Stimulated activated CD8-positive, alpha-beta memory T cell treated with anti-CD3 and anti-CD28 coated beads, Interleukin-15, amount 100 ng/mL, for 4 hours (primary cell): Measurements from ENCODE around the gene CLEC6A.
A peak's percentile ranks its signal among the peaks of the same experiment; 100 is the strongest.
"Not testable (repeated sequence)": the region's sequence is repeated elsewhere in the genome, so short reads cannot be mapped to it uniquely, and the experiment has no call there.

Experiments used
- DNase-seq, 2 donors: peaks; one replicate each; pipeline ENCODE4 v3.0.0-alpha.2; 2020; ENCODE audit warnings: low read depth in 2 of 2

Gene CLEC6A

DNA sequence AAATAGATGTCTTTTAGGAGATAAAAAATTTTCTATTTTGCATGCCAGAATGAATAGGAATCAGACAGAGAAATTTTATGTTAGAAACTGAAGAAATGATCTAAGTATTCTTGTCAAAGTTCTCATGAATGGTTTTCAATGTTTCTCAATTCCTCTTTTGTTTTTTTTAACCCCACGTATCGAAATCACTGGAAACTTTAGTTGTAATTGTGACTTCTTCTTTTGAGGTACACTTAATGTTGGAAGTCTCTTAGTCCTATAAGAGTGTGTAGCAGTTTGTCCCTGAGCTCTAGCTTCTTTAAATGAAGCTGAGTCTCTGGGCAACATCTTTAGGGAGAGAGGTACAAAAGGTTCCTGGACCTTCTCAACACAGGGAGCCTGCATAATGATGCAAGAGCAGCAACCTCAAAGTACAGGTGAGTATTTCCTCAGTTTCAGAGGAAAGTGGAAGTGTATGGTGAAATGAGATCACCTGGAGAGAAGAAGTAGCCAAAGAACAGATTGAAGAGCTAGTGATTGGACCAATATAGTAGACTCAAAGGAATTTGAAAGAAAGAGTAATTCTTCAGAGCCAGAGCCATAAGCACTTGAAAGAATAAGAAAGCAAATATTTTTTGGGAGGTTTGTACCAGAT, at the start of gene CLEC6A:
CLEC6A (plus strand) TSS at position 236 of the 634 bp plus-strand sequence; CDS start at position 386, 150 bp downstream.
- no peak for DNase-seq

DNA sequence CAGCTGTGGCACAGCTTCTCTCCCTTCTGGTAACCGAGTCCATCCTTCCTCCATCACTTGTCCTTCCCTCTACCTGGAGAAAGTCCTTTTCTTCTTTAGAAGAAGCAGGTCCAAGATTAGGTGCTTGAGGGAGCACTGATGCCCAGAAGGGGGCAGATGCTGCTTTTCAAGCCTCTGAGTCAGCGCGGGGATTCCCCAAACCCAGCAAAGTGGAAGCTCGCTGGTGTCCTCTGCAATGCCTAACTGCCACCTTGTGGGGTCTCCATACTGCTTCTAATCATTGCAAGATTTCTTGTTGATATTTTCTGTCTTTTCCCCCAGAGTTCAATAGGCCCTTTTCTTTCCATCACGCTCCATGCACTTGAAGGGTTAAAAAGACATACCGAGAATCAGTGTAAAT, 36.2 kb upstream of the CLEC6A start:
- peak in 1 of 2 donors; percentile 9 for DNase-seq

- DNase-seq: no peak
These were observed 35.3 kb upstream of the CLEC6A start for GRCh38 chr12:8420506-8420905.

DNA sequence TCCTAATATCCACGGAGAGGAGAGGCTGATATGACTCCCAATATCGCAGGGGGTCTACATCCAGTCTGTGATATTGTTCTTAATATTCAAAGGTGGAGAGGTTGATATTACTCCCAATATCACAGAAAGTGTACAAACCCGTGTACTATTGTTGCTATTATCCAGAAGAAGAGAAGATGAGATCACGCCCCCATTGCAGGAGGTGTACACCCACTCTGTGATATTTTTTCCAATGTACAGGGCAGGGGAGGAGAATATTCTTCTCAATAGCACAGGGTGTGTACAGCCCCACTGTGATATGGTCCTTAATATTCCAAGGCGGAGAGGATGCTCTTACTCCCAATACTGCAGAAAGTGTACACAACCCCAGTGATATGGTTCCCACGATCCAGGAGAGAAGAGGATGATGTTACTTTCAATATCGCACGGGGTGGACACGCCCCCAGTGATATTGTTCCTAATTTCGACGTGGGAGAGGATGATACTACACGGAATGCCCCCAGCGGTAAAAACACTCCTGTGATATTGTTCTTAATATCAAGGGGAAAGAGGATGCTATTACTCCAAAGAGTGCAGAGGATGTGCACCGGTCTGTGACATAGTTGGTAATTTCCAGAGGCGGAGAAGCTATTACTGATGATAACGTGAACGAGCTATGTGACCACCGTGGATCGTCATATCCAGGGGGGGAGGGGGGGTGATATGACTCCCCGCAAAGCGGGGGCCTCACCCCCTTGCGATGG, 11.1 kb upstream of the CLEC6A start:
- not testable (repeated sequence) for DNase-seq

DNA sequence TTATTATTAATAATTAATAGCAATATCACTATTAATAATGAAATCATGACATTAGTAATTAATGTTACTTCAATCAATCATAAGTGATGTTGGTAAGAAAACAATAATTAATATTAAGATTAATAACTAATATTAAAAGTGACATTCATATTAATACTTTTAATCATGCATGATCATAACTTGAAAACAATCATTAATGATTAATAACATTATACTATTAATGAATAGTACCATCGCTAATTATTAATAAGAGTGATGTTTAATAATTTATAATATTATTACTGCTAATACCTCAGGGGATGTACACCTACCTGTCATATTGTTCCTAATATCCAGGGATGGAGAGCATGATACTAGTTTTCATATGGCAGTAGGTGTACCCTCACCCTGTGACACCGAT, 10.0 kb upstream of the CLEC6A start:
- DNase-seq: no peak

- DNase-seq: no peak
These were observed 8.9 kb upstream of the CLEC6A start for GRCh38 chr12:8446642-8447547.

- DNase-seq: no peak
These were observed 6.4 kb upstream of the CLEC6A start for GRCh38 chr12:8449355-8449859.

DNA sequence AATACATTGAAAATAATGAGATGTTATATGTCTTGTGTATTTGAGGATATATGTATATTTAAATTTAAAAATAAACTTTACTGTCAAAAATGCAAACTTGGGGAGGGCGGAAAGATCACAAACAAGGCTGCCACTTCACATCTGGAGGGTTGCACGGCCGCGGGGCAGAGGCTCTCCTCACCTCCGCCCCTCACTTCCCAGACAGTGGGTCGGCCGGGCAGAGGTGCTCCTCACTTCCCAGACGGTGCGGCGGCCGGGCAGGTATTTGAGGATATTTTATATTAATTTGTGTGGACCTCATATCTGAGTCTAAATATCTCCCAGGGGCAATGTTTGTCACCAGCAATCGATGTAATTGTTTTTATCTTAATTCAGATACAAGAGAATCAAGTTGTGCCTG, 3.7 kb upstream of the CLEC6A start:
- DNase-seq: no peak

DNA sequence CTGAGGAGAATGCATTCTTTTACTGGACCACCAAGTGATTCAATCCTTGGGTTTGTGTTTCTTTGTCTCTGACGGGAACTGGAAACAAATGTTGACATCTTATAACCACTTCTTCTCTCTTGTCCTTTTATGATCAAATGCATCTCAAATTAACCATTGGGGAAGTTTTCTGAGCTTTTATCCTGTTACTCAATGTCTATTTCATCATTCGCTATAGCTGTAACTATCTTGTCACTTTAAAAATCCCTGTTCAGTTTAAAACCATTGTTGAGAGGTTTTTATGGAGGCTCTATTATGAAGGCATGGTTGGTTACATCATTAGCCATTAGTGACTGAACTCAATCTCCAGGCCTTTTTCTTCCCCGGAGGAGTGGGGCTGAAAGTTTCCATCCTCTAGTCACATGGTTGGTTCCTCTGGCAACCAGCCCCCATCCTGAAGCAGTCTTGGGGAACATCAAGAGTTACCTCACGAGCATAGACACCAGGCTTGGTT, 2.7 kb upstream of the CLEC6A start:
- no peak for DNase-seq

DNA sequence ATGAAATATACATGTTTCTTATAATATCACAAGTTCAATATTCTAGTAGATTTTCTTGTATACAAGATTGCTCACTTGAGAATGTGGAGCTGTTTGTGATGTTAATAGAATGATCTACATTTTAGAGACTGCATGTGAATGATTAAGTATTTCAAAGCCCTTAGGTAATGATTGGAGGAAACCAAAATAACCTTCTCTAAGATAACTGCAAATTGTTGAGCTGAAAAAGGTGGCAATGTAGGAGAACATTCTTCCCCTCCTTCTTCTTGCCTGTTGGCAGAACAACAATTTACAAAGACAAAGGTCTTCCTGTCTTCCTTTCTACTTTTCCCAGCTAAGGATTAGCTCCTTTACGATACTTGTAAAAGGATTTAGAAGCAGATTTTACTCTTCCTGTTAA, 2.0 kb upstream of the CLEC6A start:
- DNase-seq: no peak

GRCh38 chr12:8455271-8455670, 491 bp upstream of the CLEC6A start:
- no peak for DNase-seq

GRCh38 chr12:8461426-8461825, 5.7 kb downstream of the CLEC6A start:
- DNase-seq: no peak

DNA sequence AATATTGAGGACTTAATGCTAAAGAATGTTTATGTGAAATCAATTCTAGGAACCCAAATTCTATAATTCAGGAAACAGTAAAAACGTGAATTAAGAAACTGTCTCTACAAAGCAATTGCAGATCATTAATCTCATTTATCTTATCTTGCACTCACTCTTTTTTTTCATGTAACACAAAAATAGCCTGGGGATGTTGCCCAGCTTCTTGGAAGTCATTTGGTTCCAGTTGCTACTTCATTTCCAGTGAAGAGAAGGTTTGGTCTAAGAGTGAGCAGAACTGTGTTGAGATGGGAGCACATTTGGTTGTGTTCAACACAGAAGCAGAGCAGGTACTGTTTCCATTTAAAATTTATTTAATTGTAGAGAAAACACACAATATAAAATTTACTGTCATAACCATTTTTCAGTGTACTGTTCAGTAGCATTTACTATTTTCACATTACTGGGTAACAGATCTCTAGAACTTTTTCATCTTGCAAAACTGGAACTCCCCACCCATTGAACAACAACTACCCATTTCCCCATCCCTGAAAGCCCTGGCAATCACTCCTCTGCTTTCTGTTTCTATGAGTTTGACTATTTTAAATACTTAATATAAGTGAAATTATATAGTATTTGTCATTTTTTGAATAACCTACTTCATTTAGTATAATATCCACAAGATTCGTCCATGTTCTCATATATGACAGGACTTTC, 9.7 kb downstream of the CLEC6A start:
- no peak for DNase-seq

DNA sequence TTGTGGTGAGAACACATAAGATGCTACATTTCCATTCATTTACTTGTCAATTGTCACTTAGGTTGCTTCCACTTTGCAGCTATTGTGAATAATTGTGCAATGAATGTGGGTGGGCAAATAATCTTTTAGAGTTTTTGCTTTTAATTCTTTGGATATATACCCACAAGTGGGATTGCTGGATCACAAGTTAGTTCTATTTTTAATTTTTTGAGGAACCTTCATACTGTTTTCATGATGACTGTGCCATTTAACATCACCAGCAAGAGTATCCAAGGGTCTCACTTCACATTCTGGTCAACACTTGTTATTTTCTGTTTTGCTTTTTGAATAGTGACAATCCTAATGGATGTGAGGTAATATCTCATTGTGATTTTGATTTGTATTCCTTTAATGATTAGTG, 10.5 kb downstream of the CLEC6A start:
- no peak for DNase-seq

GRCh38 chr12:8471090-8471489, 15.3 kb downstream of the CLEC6A start:
- no peak for DNase-seq

DNA sequence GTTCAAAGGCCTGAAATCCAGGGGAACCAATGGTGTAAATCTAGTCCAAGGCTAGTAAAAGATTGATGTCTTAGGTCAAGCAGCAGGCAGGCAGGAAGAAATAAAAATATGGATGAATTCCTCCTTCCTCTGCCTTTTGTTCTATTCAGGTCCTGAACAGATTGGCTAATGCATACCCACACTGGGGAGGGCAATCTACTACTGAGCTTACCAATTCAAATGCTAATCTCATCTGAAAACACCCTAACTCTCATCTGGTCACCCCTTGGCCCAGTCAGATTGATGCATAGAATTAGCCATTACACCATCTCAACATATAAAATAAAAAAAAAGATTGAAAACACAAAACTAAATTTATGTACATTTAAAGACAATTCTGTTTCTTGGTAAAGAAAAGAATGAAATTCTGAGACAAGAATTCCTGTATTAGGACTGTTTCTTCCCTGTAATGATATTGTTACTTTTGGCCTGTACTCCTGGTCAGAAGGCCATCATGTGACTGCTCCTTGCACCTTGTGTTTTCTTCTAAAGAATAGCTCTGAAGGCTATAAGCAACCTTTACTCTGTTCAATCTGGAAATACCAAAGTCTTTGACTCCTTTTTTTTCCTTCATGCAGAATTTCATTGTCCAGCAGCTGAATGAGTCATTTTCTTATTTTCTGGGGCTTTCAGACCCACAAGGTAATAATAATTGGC, 19.9 kb downstream of the CLEC6A start:
- no peak for DNase-seq

GRCh38 chr12:8482571-8483061, 26.9 kb downstream of the CLEC6A start:
- no peak for DNase-seq

DNA sequence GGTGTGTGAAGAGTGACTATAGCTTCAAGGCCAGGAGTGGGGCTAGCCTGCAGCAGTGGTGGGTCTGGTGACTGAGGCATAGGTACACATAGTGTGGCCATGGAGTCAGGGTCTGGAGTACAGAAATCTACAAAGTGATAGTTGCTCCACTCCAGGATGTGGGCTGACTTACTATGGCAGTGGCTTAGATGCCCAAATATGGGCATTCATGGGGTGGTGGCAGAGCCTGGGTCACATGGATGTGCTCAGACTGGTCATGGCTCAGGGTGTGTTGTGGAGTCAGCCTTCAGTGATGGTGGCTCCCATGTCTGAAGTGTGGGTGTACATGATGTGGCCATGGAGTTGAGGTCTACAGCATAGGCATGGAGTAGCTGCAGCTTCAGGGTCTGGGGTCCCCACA, 27.3 kb downstream of the CLEC6A start:
- no peak for DNase-seq

GRCh38 chr12:8491646-8492530, 36.1 kb downstream of the CLEC6A start:
- no peak for DNase-seq

GRCh38 chr12:8493084-8493483, 37.3 kb downstream of the CLEC6A start:
- DNase-seq: peak in 1 of 2 donors; percentile 38
